Progenitor cell of endocrine pancreas (in vitro differentiated cells): ENCODE measurements around the gene DUS2. TPM values are rescaled to one million over a fixed set of nuclear protein-coding genes. Genes with fewer than 3 reads are reported as not detected.
"Not testable (repeated sequence)": the region's sequence is repeated elsewhere in the genome, so short reads cannot be mapped to it uniquely, and the experiment has no call there.

Experiments used
- DNase-seq: peaks from one replicate; pipeline ENCODE4 v3.0.0; 2021; ENCODE audit warnings: low spot score; ENCODE audit not compliant: unreplicated experiment
- H3K27ac Mint-ChIP-seq: 2 replicates; pipeline ENCODE4 v1.8.0; 2021; ENCODE audit warnings: mild to moderate bottlenecking, moderate library complexity, mixed read lengths
- H3K27me3 Mint-ChIP-seq: 2 replicates; pipeline ENCODE4 v1.8.0; 2021; ENCODE audit warnings: mixed read lengths
- H3K36me3 Mint-ChIP-seq: 2 replicates; pipeline ENCODE4 v1.8.0; 2022; ENCODE audit warnings: mixed read lengths; ENCODE audit not compliant: insufficient read depth
- H3K4me1 Mint-ChIP-seq: 2 replicates; pipeline ENCODE4 v1.8.0; 2021; ENCODE audit warnings: low read depth, mixed read lengths
- H3K4me3 Mint-ChIP-seq: 2 replicates; pipeline ENCODE4 v1.8.0; 2021; ENCODE audit warnings: low read depth, mild to moderate bottlenecking, moderate library complexity, mixed read lengths
- H3K9me3 Mint-ChIP-seq: 2 replicates; pipeline ENCODE4 v1.8.0; 2021; ENCODE audit warnings: low read depth, mixed read lengths
- total RNA-seq: library from RNA; stranded (reverse); gene quantifications from 2 replicates; pipeline ENCODE4 v1.2.1, GENCODE V29; 2021
- TF ChIP-seq, protein P1 (sequence below): fragments of 200-600 bp; sonication (generic); IDR thresholded peaks from one replicate; pipeline ENCODE4 v1.5.0; 2021; ENCODE audit warnings: antibody characterized with exemption, mild to moderate bottlenecking; ENCODE audit not compliant: unreplicated experiment

Gene DUS2
- total RNA-seq, 1 donor from 2014 or later, result 18.8 TPM

DNA sequence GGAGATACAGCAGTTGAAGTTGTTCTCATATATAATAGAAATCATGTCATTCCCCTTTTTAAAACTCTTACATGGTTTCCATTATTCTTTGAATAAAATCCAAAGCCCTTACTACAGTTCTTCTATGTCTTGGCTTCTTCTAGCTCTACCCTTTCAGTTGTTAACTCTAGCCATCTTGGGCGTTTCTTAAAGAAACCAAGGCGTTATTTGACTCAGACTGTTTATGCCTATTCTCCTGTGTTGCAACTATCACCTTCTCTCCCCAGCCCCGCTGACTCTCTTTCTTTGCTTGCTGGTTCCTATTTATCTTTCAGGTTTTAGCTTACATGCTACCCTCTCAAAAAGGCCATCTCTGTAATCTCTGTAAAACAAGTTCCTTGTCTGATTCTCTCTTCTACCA is 94.8 kb downstream of the DUS2 start:
- H3K36me3 Mint-ChIP-seq, result no peaks in the 10 kb centered on the region
- no peak overlapping the region for H3K27ac Mint-ChIP-seq
- no peak for DNase-seq
- peaks cover 3% of the 10 kb centered on the region for H3K4me1 Mint-ChIP-seq
- no peak overlapping the region for H3K4me3 Mint-ChIP-seq
- H3K9me3 Mint-ChIP-seq, result peaks cover 3% of the 10 kb centered on the region
- no peaks in the 10 kb centered on the region for H3K27me3 Mint-ChIP-seq
- TF ChIP-seq, protein P1, sequence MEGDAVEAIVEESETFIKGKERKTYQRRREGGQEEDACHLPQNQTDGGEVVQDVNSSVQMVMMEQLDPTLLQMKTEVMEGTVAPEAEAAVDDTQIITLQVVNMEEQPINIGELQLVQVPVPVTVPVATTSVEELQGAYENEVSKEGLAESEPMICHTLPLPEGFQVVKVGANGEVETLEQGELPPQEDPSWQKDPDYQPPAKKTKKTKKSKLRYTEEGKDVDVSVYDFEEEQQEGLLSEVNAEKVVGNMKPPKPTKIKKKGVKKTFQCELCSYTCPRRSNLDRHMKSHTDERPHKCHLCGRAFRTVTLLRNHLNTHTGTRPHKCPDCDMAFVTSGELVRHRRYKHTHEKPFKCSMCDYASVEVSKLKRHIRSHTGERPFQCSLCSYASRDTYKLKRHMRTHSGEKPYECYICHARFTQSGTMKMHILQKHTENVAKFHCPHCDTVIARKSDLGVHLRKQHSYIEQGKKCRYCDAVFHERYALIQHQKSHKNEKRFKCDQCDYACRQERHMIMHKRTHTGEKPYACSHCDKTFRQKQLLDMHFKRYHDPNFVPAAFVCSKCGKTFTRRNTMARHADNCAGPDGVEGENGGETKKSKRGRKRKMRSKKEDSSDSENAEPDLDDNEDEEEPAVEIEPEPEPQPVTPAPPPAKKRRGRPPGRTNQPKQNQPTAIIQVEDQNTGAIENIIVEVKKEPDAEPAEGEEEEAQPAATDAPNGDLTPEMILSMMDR, result no peak

- H3K4me1 Mint-ChIP-seq, DNase-seq, H3K36me3 Mint-ChIP-seq: not testable (repeated sequence)
Observed at GRCh38 chr16:68118954-68119353, 95.9 kb downstream of the DUS2 start.

DNA sequence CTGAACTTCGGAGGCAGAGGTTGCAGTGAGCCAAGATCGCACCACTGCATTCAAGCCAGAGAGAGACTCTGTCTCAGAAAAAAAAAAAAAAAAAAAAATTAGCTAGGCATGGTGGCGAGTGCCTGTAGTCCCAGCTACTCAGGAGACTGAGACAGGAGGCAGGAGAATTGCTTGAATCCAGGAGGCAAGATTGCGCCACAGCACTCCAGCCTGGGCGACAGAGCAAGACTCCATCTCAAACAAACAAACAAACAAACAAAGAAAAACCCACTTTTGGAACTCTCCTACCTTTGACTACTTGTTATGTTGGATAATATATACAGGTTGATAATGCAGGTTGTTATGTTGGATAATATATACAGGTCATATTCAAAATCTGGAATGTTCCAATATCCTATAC is 97.4 kb downstream of the DUS2 start:
- H3K27ac Mint-ChIP-seq, H3K4me1 Mint-ChIP-seq, H3K4me3 Mint-ChIP-seq, DNase-seq, H3K36me3 Mint-ChIP-seq, H3K9me3 Mint-ChIP-seq, H3K27me3 Mint-ChIP-seq: not testable (repeated sequence)

More at GRCh38 chr16:68118954-68119353, 95.9 kb downstream of the DUS2 start:
- not testable (repeated sequence) for H3K4me3 Mint-ChIP-seq, H3K27me3 Mint-ChIP-seq, H3K9me3 Mint-ChIP-seq, H3K27ac Mint-ChIP-seq

- H3K4me1 Mint-ChIP-seq, result no peaks in the 10 kb centered on the region
- peak overlapping the region; percentile 41 for H3K27ac Mint-ChIP-seq
- no peaks in the 10 kb centered on the region for H3K9me3 Mint-ChIP-seq
- TF ChIP-seq, protein P1, result no peak
- H3K4me3 Mint-ChIP-seq, result no peak overlapping the region
- H3K36me3 Mint-ChIP-seq, result peaks cover 4% of the 10 kb centered on the region
- no peaks in the 10 kb centered on the region for H3K27me3 Mint-ChIP-seq
- DNase-seq, result no peak
Observed at GRCh38 chr16:68126395-68126794, 103.3 kb downstream of the DUS2 start.

GRCh38 chr16:68128577-68129305 is 105.7 kb downstream of the DUS2 start:
- H3K4me3 Mint-ChIP-seq, result no peak overlapping the region
- H3K27ac Mint-ChIP-seq, result peak overlapping the region; percentile 82
- H3K27me3 Mint-ChIP-seq, result no peaks in the 10 kb centered on the region
- DNase-seq, result no peak
- TF ChIP-seq, protein P1, result no peak
- H3K36me3 Mint-ChIP-seq, result peaks cover 6% of the 10 kb centered on the region
- no peaks in the 10 kb centered on the region for H3K9me3 Mint-ChIP-seq
- H3K4me1 Mint-ChIP-seq, result no peaks in the 10 kb centered on the region

Other genes with a start within 250 kb of the DUS2 start
- gene RANBP10, start 216.7 kb upstream of the DUS2 start, total RNA-seq, result 33.5 and 34.1 TPM in 2 replicates
- gene TSNAXIP1, start 216.4 kb upstream of the DUS2 start, total RNA-seq, result 12.3 and 14.5 TPM in 2 replicates
- 28.6 and 32.0 TPM in 2 replicates for gene THAP11, start 181.0 kb upstream of the DUS2 start, total RNA-seq
- 167 and 177 TPM in 2 replicates for gene NUTF2, start 176.4 kb upstream of the DUS2 start, total RNA-seq
- 76.2 and 80.6 TPM in 2 replicates for gene CENPT, start 175.6 kb upstream of the DUS2 start, total RNA-seq
- gene EDC4, start 150.2 kb upstream of the DUS2 start, total RNA-seq, result 96.8 and 110 TPM in 2 replicates
- not detected in 2 replicates for gene NRN1L, start 138.4 kb upstream of the DUS2 start, total RNA-seq
- 42.8 and 45.0 TPM in 2 replicates for gene PSKH1, start 130.0 kb upstream of the DUS2 start, total RNA-seq
- gene CTRL, start 91.4 kb upstream of the DUS2 start, total RNA-seq, result 0.57 and 2.2 TPM in 2 replicates
- 9.8 and 10.6 TPM in 2 replicates for gene PSMB10, start 86.4 kb upstream of the DUS2 start, total RNA-seq
- gene LCAT, start 79.2 kb upstream of the DUS2 start, total RNA-seq, result 31.9 and 32.1 TPM in 2 replicates
- 74.3 and 75.6 TPM in 2 replicates for gene SLC12A4, start 54.6 kb upstream of the DUS2 start, total RNA-seq
- not detected in 2 replicates for gene DPEP3, start 42.8 kb upstream of the DUS2 start, total RNA-seq
- not detected in 2 replicates for gene DPEP2, start 23.8 kb upstream of the DUS2 start, total RNA-seq
- gene DPEP2NB, start 7.4 kb upstream of the DUS2 start, total RNA-seq, result not detected in 2 replicates
- 9.5 and 10.4 TPM in 2 replicates for gene DDX28, start 52 bp upstream of the DUS2 start, total RNA-seq
- gene NFATC3, start 62.1 kb downstream of the DUS2 start, total RNA-seq, result 48.7 and 51.8 TPM in 2 replicates
- gene ESRP2, start 212.8 kb downstream of the DUS2 start, total RNA-seq, result 82.3 and 88.6 TPM in 2 replicates
- 18.8 and 20.9 TPM in 2 replicates for gene PLA2G15, start 222.1 kb downstream of the DUS2 start, total RNA-seq
- gene SLC7A6, start 241.2 kb downstream of the DUS2 start, total RNA-seq, result 11.3 and 11.6 TPM in 2 replicates